Measurements from ENCODE around the gene ZRSR2. TPM values are rescaled to one million over a fixed set of nuclear protein-coding genes. Genes with fewer than 3 reads are reported as not detected.

Gene ZRSR2
- total and polyA plus RNA-seq, 2 experiments from 2014 or later = 10.6 to 15.5 TPM

- H3K27me3 ChIP-seq = no peaks in the 10 kb centered on the region
- peak; percentile 35 to 38 for DNase-seq (ENCODE audit: low read depth in 1 of 2, low spot score in 1 of 2)
- no peaks in the 10 kb centered on the region for H3K36me3 ChIP-seq
- no peaks in the 10 kb centered on the region for H3K9me3 ChIP-seq (ENCODE audit: low read depth)
- H3K4me3 ChIP-seq = no peak overlapping the region
- H3K27ac ChIP-seq = no peak overlapping the region
- peak; percentile 71 for TF ChIP-seq CTCF (IDR thresholded peaks at IDR 0.05; ENCODE audit: low read depth, low read length)
- peaks cover 7% of the 10 kb centered on the region for H3K4me1 ChIP-seq (ENCODE audit: low read depth)
Observed at GRCh38 chrX:15761564-15762191, 28.6 kb upstream of the ZRSR2 start.

- H3K4me3 ChIP-seq = no peak overlapping the region
- no peaks in the 10 kb centered on the region for H3K4me1 ChIP-seq (ENCODE audit: low read depth)
- H3K27me3 ChIP-seq = no peaks in the 10 kb centered on the region
- DNase-seq (ENCODE audit: low read depth in 1 of 2, low spot score in 1 of 2) = no peak
- no peak overlapping the region for H3K27ac ChIP-seq
- H3K36me3 ChIP-seq = peaks cover 7% of the 10 kb centered on the region
- no peaks in the 10 kb centered on the region for H3K9me3 ChIP-seq (ENCODE audit: low read depth)
- no peak for TF ChIP-seq CTCF (IDR thresholded peaks at IDR 0.05; ENCODE audit: low read depth, low read length)
Observed at GRCh38 chrX:15769300-15769954, 20.9 kb upstream of the ZRSR2 start.

- Histone ChIP-seq H3K27ac (no peak overlapping the region), H3K27me3 (no peaks in the 10 kb centered on the region), H3K36me3 (peaks cover 29% of the 10 kb centered on the region), H3K4me3 (no peak overlapping the region), H3K4me1 (ENCODE audit: low read depth) (no peaks in the 10 kb centered on the region), H3K9me3 (ENCODE audit: low read depth) (no peaks in the 10 kb centered on the region)
- DNase-seq (ENCODE audit: low read depth in 1 of 2, low spot score in 1 of 2) = no peak
- TF ChIP-seq CTCF (IDR thresholded peaks at IDR 0.05; ENCODE audit: low read depth, low read length) = no peak
Observed at GRCh38 chrX:15781961-15782699, 8.2 kb upstream of the ZRSR2 start.

GRCh38 chrX:15785176-15785750, 5.0 kb upstream of the ZRSR2 start:
- no peak for TF ChIP-seq CTCF (IDR thresholded peaks at IDR 0.05; ENCODE audit: low read depth, low read length)
- no peaks in the 10 kb centered on the region for H3K27me3 ChIP-seq
- H3K9me3 ChIP-seq (ENCODE audit: low read depth) = no peaks in the 10 kb centered on the region
- H3K36me3 ChIP-seq = peaks cover 16% of the 10 kb centered on the region
- DNase-seq (ENCODE audit: low read depth in 1 of 2, low spot score in 1 of 2) = no peak
- H3K4me3 ChIP-seq = no peak overlapping the region
- H3K27ac ChIP-seq = no peak overlapping the region
- no peaks in the 10 kb centered on the region for H3K4me1 ChIP-seq (ENCODE audit: low read depth)

GRCh38 chrX:15786915-15787314, 3.4 kb upstream of the ZRSR2 start:
- Histone ChIP-seq H3K36me3 (peaks cover 16% of the 10 kb centered on the region), H3K4me1 (ENCODE audit: low read depth) (peaks cover 4% of the 10 kb centered on the region), H3K4me3 (no peak overlapping the region), H3K9me3 (ENCODE audit: low read depth) (no peaks in the 10 kb centered on the region), H3K27ac (no peak overlapping the region), H3K27me3 (no peaks in the 10 kb centered on the region)
- DNase-seq (ENCODE audit: low read depth in 1 of 2, low spot score in 1 of 2) = no peak
- TF ChIP-seq CTCF (IDR thresholded peaks at IDR 0.05; ENCODE audit: low read depth, low read length) = no peak

All from cardiac muscle cell (in vitro differentiated cells and primary cell).